Spleen (tissue), 11 donors: ENCODE data around the gene SLC5A11. TPM values are rescaled to one million over a fixed set of nuclear protein-coding genes. Genes with fewer than 3 reads are reported as not detected.

Experiments
- DNase-seq: peaks from one replicate; pipeline ENCODE4 v3.0.0-alpha.2; 2020
- H3K27ac ChIP-seq, 8 donors: fragments of 200-600 bp; sonication (generic) in 7 of 8; 1 replicate in 4 of 8; 2 replicates in 4 of 8; pipeline versions ENCODE4 v1.5.0 to v1.8.0; 2016 to 2021; ENCODE audit warnings: inconsistent platforms in 4 of 8, mild to moderate bottlenecking in 4 of 8, moderate library complexity in 1 of 8
- H3K27me3 ChIP-seq, 7 donors: fragments of 200-600 bp; sonication (generic) in 6 of 7; replicated peaks in 1 of 7; 1 replicate in 4 of 7; 2 replicates in 3 of 7; pipeline versions ENCODE4 v1.5.0 to v1.8.0; 2016 to 2021; ENCODE audit warnings: inconsistent platforms in 3 of 7, mild to moderate bottlenecking in 1 of 7
- H3K36me3 ChIP-seq, 6 donors: fragments of 200-600 bp; sonication (generic) in 5 of 6; 1 replicate in 4 of 6; 2 replicates in 2 of 6; pipeline versions ENCODE4 v1.5.0 to v1.8.0; 2016 to 2021; ENCODE audit warnings: inconsistent platforms in 2 of 6
- H3K4me1 ChIP-seq, 6 donors: fragments of 200-600 bp; sonication (generic) in 5 of 6; 1 replicate in 3 of 6; 2 replicates in 3 of 6; pipeline versions ENCODE4 v1.5.0 to v1.8.0; 2016 to 2021; ENCODE audit warnings: inconsistent platforms in 3 of 6
- H3K4me3 ChIP-seq, 8 donors: fragments of 200-600 bp; sonication (generic) in 7 of 8; 1 replicate in 4 of 8; 2 replicates in 4 of 8; pipeline versions ENCODE4 v1.5.0 to v1.8.0; 2016 to 2021; ENCODE audit warnings: inconsistent platforms in 4 of 8, mild to moderate bottlenecking in 4 of 8, moderate library complexity in 2 of 8
- H3K9me3 ChIP-seq, 8 donors: fragments of 200-600 bp; sonication (generic) in 7 of 8; 1 replicate in 4 of 8; 2 replicates in 4 of 8; pipeline versions ENCODE4 v1.5.0 to v1.8.0; 2016 to 2021; ENCODE audit warnings: inconsistent platforms in 4 of 8
- CTCF ChIP-seq, 11 experiments: fragments of 200-600 bp in 7 of 11; fragments of 450-650 bp in 4 of 11; sonication (generic) in 4 of 11; IDR thresholded peaks in 8 of 11; conservative IDR thresholded peaks in 3 of 11; 1 replicate in 7 of 11; 2 replicates in 4 of 11; pipeline versions ENCODE4 v1.4.0 to v1.8.0; 2016 to 2021; ENCODE audit warnings: antibody characterized with exemption in 11 of 11, inconsistent platforms in 4 of 11, mild to moderate bottlenecking in 1 of 11
- POLR2A ChIP-seq, 3 donors: fragments of 450-650 bp; IDR thresholded peaks; one replicate each; pipeline ENCODE4 v1.5.1; 2017; ENCODE audit warnings: antibody characterized with exemption in 3 of 3, mild to moderate bottlenecking in 1 of 3
- POLR2AphosphoS5 ChIP-seq, 3 donors: sonication (generic); formaldehyde crosslinking; IDR thresholded peaks; one replicate each; pipeline ENCODE4 v1.5.1; 2017; ENCODE audit warnings: antibody characterized with exemption in 3 of 3
- WGBS, 5 donors: extraction: QIAGEN DNeasy Blood & Tissue Kit in 3 of 5; methylation state at CpG; one replicate each; pipeline versions ENCODE4 v1.1.5 to v1.1.7; 2013 to 2018; 5-methylcytosine and 5-hydroxymethylcytosine counted together
- intact Hi-C: fragments of 100-400 bp; cut with DNase I; formaldehyde crosslinking; loops from one replicate; pipeline ENCODE4 v1.15.0; 2023; ENCODE audit warnings: low total_unique reads
- polyA plus RNA-seq, 3 donors: library from polyadenylated mRNA; stranded (reverse); fragments of 200-250 nt; gene quantifications; one replicate each; pipeline ENCODE4 v1.2.1, GENCODE V29; 2013
- total RNA-seq, 7 donors: library from RNA; depleted of rRNA in 3 of 7; stranded (reverse); fragments of >200 nt in 3 of 7; fragmentation: NEBNext Ultra II Directional in 4 of 7; extraction: Animal tissue kit (Norgen Biotek cat#: 25700) in 4 of 7; gene quantifications; one replicate each; pipeline versions ENCODE4 v1.1.0 to v1.2.1, GENCODE V29; 2016 to 2021
- donor health status: healthy with polysubstance abuse.
- donor health status: DM: no; HTN: no; CAD: no; lungs with moderate emphysema.
- donor health status: DM: no; HTN: no; CAD: no.
- donor health status: Bipolar disorder and iron deficiency.
- donor health status: healthy.
- donor health status: DM: no; HTN: no; CAD: no.
- donor health status: DM: yes; HTN: yes; CAD: no.

Gene SLC5A11
- total and polyA plus RNA-seq, 10 donors = 0.14 to 1.9 (median 0.46) TPM; not detected in 3

GRCh38 chr16:24915019-24915418, 69.3 kb downstream of the SLC5A11 start:
- Histone ChIP-seq H3K4me1 (peaks cover 0 to 6% (median 0%) of the 10 kb centered on the region in 6 donors), H3K27ac (no peak overlapping the region), H3K4me3 (no peak overlapping the region), H3K9me3 (no peaks in the 10 kb centered on the region), H3K36me3 (peaks cover 0 to 39% (median 30%) of the 10 kb centered on the region in 6 donors), H3K27me3 (no peaks in the 10 kb centered on the region)
- no peak for DNase-seq
- intact Hi-C loops = no loop called here
- TF ChIP-seq POLR2A (IDR thresholded peaks at IDR 0.05) = no peak
- TF ChIP-seq POLR2AphosphoS5 (IDR thresholded peaks at IDR 0.05) = no peak
- TF ChIP-seq CTCF (IDR thresholded peaks at IDR 0.05 in 8 of 11, conservative IDR thresholded peaks at IDR 0.05 in 3 of 11) = no peak
- WGBS, 5 donors = 81 to 96% (median 89%) methylated on average over 2 of the region's 2 CpGs

- TF ChIP-seq POLR2A (IDR thresholded peaks at IDR 0.05) = no peak
- TF ChIP-seq POLR2AphosphoS5 (IDR thresholded peaks at IDR 0.05) = peak in 2 of 3 donors; percentile 32 to 41
- no peak for TF ChIP-seq CTCF (IDR thresholded peaks at IDR 0.05 in 8 of 11, conservative IDR thresholded peaks at IDR 0.05 in 3 of 11)
- Histone ChIP-seq H3K27me3 (no peaks in the 10 kb centered on the region), H3K9me3 (no peaks in the 10 kb centered on the region), H3K4me3 (no peak overlapping the region), H3K4me1 (peaks cover 0 to 7% (median 0%) of the 10 kb centered on the region in 6 donors), H3K36me3 (peaks cover 0 to 45% (median 35%) of the 10 kb centered on the region in 6 donors), H3K27ac (no peak overlapping the region)
- intact Hi-C loops = no loop called here
- DNase-seq = no peak
- 92 to 96% (median 95%) methylated on average over 8 of the region's 8 CpGs for WGBS, 5 donors
Observed at GRCh38 chr16:24915576-24915975, 69.8 kb downstream of the SLC5A11 start.

GRCh38 chr16:24917236-24917635, 71.5 kb downstream of the SLC5A11 start:
- no peaks in the 10 kb centered on the region for H3K9me3 ChIP-seq
- H3K27me3 ChIP-seq = no peaks in the 10 kb centered on the region
- no peak overlapping the region for H3K27ac ChIP-seq
- intact Hi-C loops = no loop called here
- H3K4me3 ChIP-seq = no peak overlapping the region
- peak; percentile 42 for DNase-seq
- peaks cover 0 to 15% (median 0%) of the 10 kb centered on the region in 6 donors for H3K4me1 ChIP-seq
- 91 to 98% (median 97%) methylated on average over 6 of the region's 6 CpGs for WGBS, 5 donors
- peaks cover 0 to 62% (median 50%) of the 10 kb centered on the region in 6 donors for H3K36me3 ChIP-seq
- TF ChIP-seq POLR2A (IDR thresholded peaks at IDR 0.05) (no peak), CTCF (IDR thresholded peaks at IDR 0.05 in 8 of 11, conservative IDR thresholded peaks at IDR 0.05 in 3 of 11) (no peak), POLR2AphosphoS5 (IDR thresholded peaks at IDR 0.05) (no peak)

- no peaks in the 10 kb centered on the region for H3K27me3 ChIP-seq
- peak; percentile 40 for DNase-seq
- H3K9me3 ChIP-seq = no peaks in the 10 kb centered on the region
- intact Hi-C loops = no loop called here
- H3K4me1 ChIP-seq = peaks cover 0 to 15% (median 0%) of the 10 kb centered on the region in 6 donors
- peaks cover 0 to 68% (median 54%) of the 10 kb centered on the region in 6 donors for H3K36me3 ChIP-seq
- no peak for TF ChIP-seq POLR2AphosphoS5 (IDR thresholded peaks at IDR 0.05)
- TF ChIP-seq POLR2A (IDR thresholded peaks at IDR 0.05) = no peak
- TF ChIP-seq CTCF (IDR thresholded peaks at IDR 0.05 in 8 of 11, conservative IDR thresholded peaks at IDR 0.05 in 3 of 11) = no peak
- H3K4me3 ChIP-seq = no peak overlapping the region
- H3K27ac ChIP-seq = no peak overlapping the region
- 91 to 97% (median 95%) methylated on average over 5 of the region's 5 CpGs for WGBS, 5 donors
Observed at GRCh38 chr16:24917891-24918290, 72.1 kb downstream of the SLC5A11 start.
